Neural progenitor cell (in vitro differentiated cells): ENCODE results near the gene KCTD3. TPM values are rescaled to one million over a fixed set of nuclear protein-coding genes. Genes with fewer than 3 reads are reported as not detected.

Source experiments
- DNase-seq: peaks from one replicate; pipeline ENCODE4 v3.0.0-alpha.2; 2016; ENCODE audit warnings: low spot score
- H2AFZ ChIP-seq: fragments of 200-600 bp; sonication (generic); replicated peaks from 2 replicates; pipeline ENCODE4 v1.6.1; 2016; ENCODE audit warnings: antibody characterized with exemption
- H3F3A ChIP-seq: fragments of 200-600 bp; sonication (generic); 2 replicates; pipeline ENCODE4 v1.6.1; 2016; ENCODE audit warnings: antibody characterized with exemption, low read depth
- H3K27ac ChIP-seq: fragments of 200-600 bp; sonication (generic); 2 replicates; pipeline ENCODE4 v1.5.1; 2016; ENCODE audit warnings: mild to moderate bottlenecking
- H3K27me3 ChIP-seq: fragments of 200-600 bp; sonication (generic); 2 replicates; pipeline ENCODE4 v1.6.1; 2016; ENCODE audit warnings: mild to moderate bottlenecking, moderate library complexity
- H3K36me3 ChIP-seq: fragments of 200-600 bp; sonication (generic); 2 replicates; pipeline ENCODE4 v1.5.1; 2016
- H3K4me1 ChIP-seq: fragments of 200-600 bp; sonication (generic); 2 replicates; pipeline ENCODE4 v1.6.1; 2016; ENCODE audit warnings: mixed run types
- H3K4me2 ChIP-seq: fragments of 200-600 bp; sonication (generic); 2 replicates; pipeline ENCODE4 v1.6.1; 2016
- H3K4me3 ChIP-seq: fragments of 200-600 bp; sonication (generic); 2 replicates; pipeline ENCODE4 v1.5.1; 2016
- H3K79me2 ChIP-seq: fragments of 200-600 bp; sonication (generic); 2 replicates; pipeline ENCODE4 v1.6.1; 2016; ENCODE audit warnings: low read depth
- H3K9ac ChIP-seq: fragments of 200-600 bp; sonication (generic); 2 replicates; pipeline ENCODE4 v1.6.1; 2016
- H3K9me3 ChIP-seq: fragments of 200-600 bp; sonication (generic); 2 replicates; pipeline ENCODE4 v1.5.1; 2016; ENCODE audit warnings: low read depth
- H4K20me1 ChIP-seq: fragments of 200-600 bp; sonication (generic); 2 replicates; pipeline ENCODE4 v1.6.1; 2016; ENCODE audit warnings: low read depth
- H3K27ac Mint-ChIP-seq: 3 replicates; pipeline ENCODE4 v1.8.0; 2021; ENCODE audit warnings: mixed read lengths
- H3K27me3 Mint-ChIP-seq: 2 replicates; pipeline ENCODE4 v1.8.0; 2022; ENCODE audit warnings: low read depth, mild to moderate bottlenecking, inconsistent platforms, moderate library complexity, mixed read lengths; ENCODE audit not compliant: insufficient read depth
- H3K36me3 Mint-ChIP-seq: 3 replicates; pipeline ENCODE4 v1.8.0; 2021; ENCODE audit warnings: mixed read lengths
- H3K4me1 Mint-ChIP-seq: 3 replicates; pipeline ENCODE4 v1.8.0; 2021; ENCODE audit warnings: mixed read lengths
- H3K4me3 Mint-ChIP-seq: 3 replicates; pipeline ENCODE4 v1.8.0; 2021; ENCODE audit warnings: mild to moderate bottlenecking, moderate library complexity, mixed read lengths
- H3K9me3 Mint-ChIP-seq: 3 replicates; pipeline ENCODE4 v1.8.0; 2020; ENCODE audit warnings: mixed read lengths
- CTCF ChIP-seq: fragments of 200-600 bp; sonication (generic); IDR thresholded peaks from 2 replicates; pipeline ENCODE4 v1.5.1; 2017; ENCODE audit warnings: antibody characterized with exemption, mild to moderate bottlenecking
- EZH2 ChIP-seq: fragments of 200-600 bp; sonication (generic); IDR thresholded peaks from 2 replicates; pipeline ENCODE4 v1.6.1; 2017; ENCODE audit warnings: antibody characterized with exemption, mild to moderate bottlenecking, moderate library complexity
- EZH2phosphoT487 ChIP-seq: fragments of 200-600 bp; sonication (generic); IDR thresholded peaks from 2 replicates; pipeline ENCODE4 v1.6.1; 2017; ENCODE audit warnings: antibody characterized with exemption
- total RNA-seq: library from RNA; depleted of rRNA; stranded (reverse); fragments of >200 nt; gene quantifications from 2 replicates; pipeline ENCODE4 v1.2.3, GENCODE V29; 2015; ENCODE audit warnings: low replicate concordance

The KCTD3 gene
- total RNA-seq, 1 donor from 2014 or later: 70.1 TPM

DNA sequence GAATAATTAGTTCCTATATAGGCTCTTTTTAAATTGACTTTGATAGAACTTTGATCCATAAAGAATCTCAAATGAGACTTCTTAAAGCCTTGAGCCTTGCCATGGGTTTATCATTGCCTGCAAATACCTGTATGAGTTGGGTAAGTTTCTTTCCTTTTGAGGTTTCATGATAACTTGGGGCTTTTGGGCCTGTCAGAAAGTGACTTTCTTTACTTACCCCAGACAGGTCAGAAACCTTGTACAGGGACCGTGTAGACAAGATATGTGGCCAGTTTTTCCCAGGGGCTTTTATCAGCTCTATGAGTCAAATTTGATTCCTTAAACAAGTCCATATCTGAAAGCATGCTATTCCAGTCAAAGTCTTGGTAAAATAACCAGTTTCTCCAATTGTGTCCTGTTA, 17.3 kb downstream of the KCTD3 start:
- H2AFZ ChIP-seq: no peak overlapping the region
- H3K4me3 Mint-ChIP-seq: no peak overlapping the region
- no peaks in the 10 kb centered on the region for H3K79me2 ChIP-seq
- no peak overlapping the region for H3K27ac Mint-ChIP-seq
- H3K27ac ChIP-seq: no peak overlapping the region
- no peaks in the 10 kb centered on the region for H3K27me3 ChIP-seq
- no peaks in the 10 kb centered on the region for H4K20me1 ChIP-seq
- H3K27me3 Mint-ChIP-seq: no peaks in the 10 kb centered on the region
- H3K9me3 Mint-ChIP-seq: peaks cover 7% of the 10 kb centered on the region
- no peak overlapping the region for H3K9ac ChIP-seq
- peaks cover 33% of the 10 kb centered on the region for H3K36me3 ChIP-seq
- DNase-seq: no peak
- peaks cover 6% of the 10 kb centered on the region for H3K9me3 ChIP-seq
- H3K4me1 Mint-ChIP-seq: peaks cover 4% of the 10 kb centered on the region
- no peak overlapping the region for H3K4me3 ChIP-seq
- no peaks in the 10 kb centered on the region for H3K4me1 ChIP-seq
- peaks cover 61% of the 10 kb centered on the region for H3K36me3 Mint-ChIP-seq
- no peak overlapping the region for H3K4me2 ChIP-seq
- H3F3A ChIP-seq: no peaks in the 10 kb centered on the region
- TF ChIP-seq EZH2phosphoT487 (no peak), CTCF (no peak), EZH2 (no peak)

DNA sequence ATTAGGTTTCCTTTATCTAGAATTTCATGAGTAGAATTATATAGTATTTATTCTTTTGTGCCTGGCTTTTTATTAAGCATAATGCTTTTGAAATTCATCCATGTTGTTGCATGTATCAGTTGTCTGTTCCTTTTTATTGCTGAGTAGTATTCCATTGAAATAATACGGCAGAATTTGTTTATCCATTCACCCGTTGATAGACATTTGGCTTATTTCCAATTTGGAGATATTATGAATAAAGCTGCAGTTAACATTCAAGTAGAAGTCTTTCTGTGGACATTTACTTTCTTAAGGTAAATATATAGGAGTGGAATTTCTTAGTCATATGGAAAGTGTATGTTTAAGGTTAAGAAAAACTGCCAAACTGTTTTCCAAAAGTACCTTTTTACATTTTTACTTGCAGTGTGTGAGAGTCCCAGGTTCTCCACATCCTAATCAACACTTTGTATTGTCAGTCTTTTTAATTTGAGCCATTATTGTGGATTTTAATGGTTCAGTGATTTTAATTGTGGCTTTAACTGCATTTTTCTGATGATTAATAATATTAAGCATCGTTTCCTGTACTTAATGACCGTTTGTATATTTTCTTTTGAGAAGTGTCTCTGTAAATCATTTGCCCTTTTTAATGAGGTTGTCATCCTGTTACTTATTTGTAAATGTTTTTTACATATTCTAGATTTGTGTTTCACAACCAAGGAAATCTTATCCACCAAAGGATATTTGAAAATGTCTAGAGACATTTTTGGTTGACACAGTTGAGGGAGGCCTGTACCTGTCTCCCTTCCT, 22.7 kb downstream of the KCTD3 start:
- H3K36me3 Mint-ChIP-seq: peaks cover 41% of the 10 kb centered on the region
- no peak overlapping the region for H3K9ac ChIP-seq

DNA sequence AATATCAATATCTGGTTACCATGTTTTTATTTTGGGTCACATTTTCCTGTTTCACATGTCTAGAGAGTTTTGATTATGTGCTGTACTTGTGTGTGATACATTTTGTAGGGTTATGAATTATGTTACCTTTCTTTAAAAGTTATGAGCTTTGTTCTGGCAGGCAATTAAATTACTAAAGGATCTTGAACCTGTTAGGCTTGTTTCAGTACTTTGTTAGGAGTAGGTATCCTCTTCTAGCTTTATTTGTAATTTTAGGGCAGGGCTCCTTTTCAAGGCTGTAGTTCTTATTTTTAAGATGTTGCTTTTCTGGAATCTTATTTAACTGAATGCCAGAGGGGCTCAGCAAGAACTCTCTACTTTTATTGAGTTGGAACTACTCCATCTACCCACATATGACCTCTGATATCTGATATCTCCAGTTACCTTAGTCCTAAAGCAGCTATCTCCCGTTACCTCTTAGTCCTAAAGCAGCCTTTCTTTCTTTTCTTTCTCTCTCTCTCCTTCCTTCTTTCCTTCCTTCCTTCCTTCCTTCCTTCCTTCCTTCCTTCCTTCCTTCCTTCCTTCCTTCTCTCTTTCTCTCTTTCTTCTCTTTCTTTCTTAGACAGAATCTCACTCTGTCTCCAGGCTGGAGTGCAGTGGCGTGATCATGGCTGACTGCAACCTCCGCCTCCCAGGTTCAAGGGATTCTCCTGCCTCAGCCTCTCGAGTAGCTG, 23.8 kb downstream of the KCTD3 start:
- TF ChIP-seq CTCF: no peak
- no peak for TF ChIP-seq EZH2
- no peak for TF ChIP-seq EZH2phosphoT487
- Mint-ChIP-seq H3K27me3 (no peaks in the 10 kb centered on the region), H3K27ac (no peak overlapping the region)

More for the DNA sequence above, 22.7 kb downstream of the KCTD3 start:
- peaks cover 6% of the 10 kb centered on the region for H3K9me3 Mint-ChIP-seq
- TF ChIP-seq EZH2 (no peak), CTCF (no peak), EZH2phosphoT487 (no peak)
- Histone ChIP-seq H2AFZ (no peak overlapping the region), H3K27me3 (no peaks in the 10 kb centered on the region), H4K20me1 (peaks cover 4% of the 10 kb centered on the region), H3K4me1 (no peaks in the 10 kb centered on the region), H3K36me3 (peaks cover 17% of the 10 kb centered on the region), H3K27ac (no peak overlapping the region), H3K79me2 (no peaks in the 10 kb centered on the region), H3K9me3 (peaks cover 4% of the 10 kb centered on the region), H3F3A (no peaks in the 10 kb centered on the region), H3K4me3 (no peak overlapping the region), H3K4me2 (no peak overlapping the region)
- H3K4me3 Mint-ChIP-seq: no peak overlapping the region
- H3K27ac Mint-ChIP-seq: no peak overlapping the region
- DNase-seq: no peak
- no peaks in the 10 kb centered on the region for H3K4me1 Mint-ChIP-seq
- H3K27me3 Mint-ChIP-seq: no peaks in the 10 kb centered on the region

More for the DNA sequence above, 23.8 kb downstream of the KCTD3 start:
- Histone ChIP-seq H3K9ac (no peak overlapping the region), H3K36me3 (peaks cover 8% of the 10 kb centered on the region), H3K9me3 (no peaks in the 10 kb centered on the region), H3K27ac (no peak overlapping the region), H3F3A (no peaks in the 10 kb centered on the region), H3K4me1 (no peaks in the 10 kb centered on the region), H3K79me2 (no peaks in the 10 kb centered on the region), H3K4me2 (no peak overlapping the region), H4K20me1 (peaks cover 4% of the 10 kb centered on the region), H3K27me3 (no peaks in the 10 kb centered on the region), H3K4me3 (no peak overlapping the region), H2AFZ (no peak overlapping the region)
- Mint-ChIP-seq H3K4me1 (peaks cover 2% of the 10 kb centered on the region), H3K36me3 (peaks cover 39% of the 10 kb centered on the region), H3K9me3 (peaks cover 2% of the 10 kb centered on the region), H3K4me3 (no peak overlapping the region)
- no peak for DNase-seq
